Measurements from ENCODE around the gene SLC51B. TPM values are rescaled to one million over a fixed set of nuclear protein-coding genes. Genes with fewer than 3 reads are reported as not detected.

Gene SLC51B
- total RNA-seq, 1 donor from 2014 or later = not detected

DNA sequence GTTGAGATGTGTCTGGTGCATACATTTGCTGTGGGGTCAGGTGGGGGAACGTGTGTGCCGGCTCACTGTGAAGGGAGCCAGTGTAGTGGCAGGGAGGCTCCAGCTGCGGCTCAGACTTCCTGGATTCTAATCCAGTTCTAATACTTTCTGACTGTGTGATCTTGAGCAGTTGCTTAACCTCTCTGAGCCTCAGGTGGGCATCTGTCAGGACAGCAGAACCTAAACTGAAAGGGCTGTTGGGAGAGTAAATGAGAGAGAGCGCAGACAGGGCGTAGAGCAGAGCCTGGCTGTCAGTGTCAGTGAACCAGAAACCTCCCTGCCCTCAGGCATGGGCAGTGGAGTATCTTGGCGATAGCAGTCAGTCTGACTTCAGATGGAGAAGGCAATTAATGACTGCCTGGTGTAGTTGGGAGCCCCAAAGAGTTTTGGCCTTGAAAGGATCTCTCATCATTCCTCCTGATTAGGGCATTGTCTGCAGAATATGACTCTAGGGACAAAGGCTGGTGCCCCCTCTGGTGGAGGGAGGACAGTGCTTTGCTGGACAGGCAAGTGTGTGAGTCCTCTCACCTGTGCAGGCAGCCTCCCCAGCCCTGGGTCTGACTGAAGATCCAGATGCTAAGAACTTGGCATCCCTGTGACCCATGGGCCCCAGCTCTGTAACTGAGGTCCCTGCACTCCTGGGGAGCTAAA is 40.9 kb downstream of the SLC51B start:
- Histone ChIP-seq H3K4me3 (no peak overlapping the region), H3K27me3 (ENCODE audit: low read depth) (peaks cover 6% of the 10 kb centered on the region), H3K27ac (replicated peaks) (peak overlapping the region; percentile 93), H3K4me1 (peaks cover 96% of the 10 kb centered on the region), H3K9me3 (replicated peaks) (no peaks in the 10 kb centered on the region), H3K36me3 (no peaks in the 10 kb centered on the region)
- TF ChIP-seq CTCF (IDR thresholded peaks at IDR 0.05; ENCODE audit: borderline replicate concordance) = peak; percentile 51
- intact Hi-C loops (cut with micrococcal nuclease) = no loop called here
- DNase-seq = no peak

DNA sequence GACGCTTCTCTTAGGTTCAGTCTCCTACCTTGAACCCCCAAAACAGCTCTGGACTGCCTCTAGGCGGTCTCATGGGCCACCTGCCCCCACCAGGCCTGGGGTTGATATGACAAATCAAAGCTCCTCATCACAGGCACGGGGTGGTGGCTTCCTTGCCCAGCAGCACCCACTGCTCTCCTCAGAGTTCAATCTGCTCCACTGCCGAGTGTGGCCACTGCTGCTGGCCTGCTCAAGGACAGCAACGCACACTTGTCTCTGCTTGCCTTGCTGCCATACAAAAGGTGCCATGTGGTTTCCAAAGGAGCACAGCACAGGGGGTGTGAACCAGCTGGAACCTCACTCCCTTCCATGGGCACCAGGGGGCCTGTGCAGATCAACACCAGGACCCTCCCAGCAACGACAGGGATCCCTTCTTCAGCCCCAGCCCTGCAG is 41.5 kb downstream of the SLC51B start:
- H3K9me3 ChIP-seq (replicated peaks) = no peaks in the 10 kb centered on the region
- peaks cover 96% of the 10 kb centered on the region for H3K4me1 ChIP-seq
- no peak for TF ChIP-seq CTCF (IDR thresholded peaks at IDR 0.05; ENCODE audit: borderline replicate concordance)
- peak overlapping the region; percentile 93 for H3K27ac ChIP-seq (replicated peaks)
- no peaks in the 10 kb centered on the region for H3K36me3 ChIP-seq
- H3K27me3 ChIP-seq (ENCODE audit: low read depth) = peaks cover 1% of the 10 kb centered on the region
- H3K4me3 ChIP-seq = no peak overlapping the region
- intact Hi-C loops (cut with micrococcal nuclease) = no loop called here
- DNase-seq = no peak

GRCh38 chr15:65087411-65087810 is 42.2 kb downstream of the SLC51B start:
- Histone ChIP-seq H3K4me1 (peaks cover 95% of the 10 kb centered on the region), H3K9me3 (replicated peaks) (no peaks in the 10 kb centered on the region), H3K27ac (replicated peaks) (peak overlapping the region; percentile 93), H3K36me3 (no peaks in the 10 kb centered on the region), H3K27me3 (ENCODE audit: low read depth) (no peaks in the 10 kb centered on the region), H3K4me3 (no peak overlapping the region)
- intact Hi-C loops (cut with micrococcal nuclease) = no loop called here
- TF ChIP-seq CTCF (IDR thresholded peaks at IDR 0.05; ENCODE audit: borderline replicate concordance) = no peak
- DNase-seq = no peak

DNA sequence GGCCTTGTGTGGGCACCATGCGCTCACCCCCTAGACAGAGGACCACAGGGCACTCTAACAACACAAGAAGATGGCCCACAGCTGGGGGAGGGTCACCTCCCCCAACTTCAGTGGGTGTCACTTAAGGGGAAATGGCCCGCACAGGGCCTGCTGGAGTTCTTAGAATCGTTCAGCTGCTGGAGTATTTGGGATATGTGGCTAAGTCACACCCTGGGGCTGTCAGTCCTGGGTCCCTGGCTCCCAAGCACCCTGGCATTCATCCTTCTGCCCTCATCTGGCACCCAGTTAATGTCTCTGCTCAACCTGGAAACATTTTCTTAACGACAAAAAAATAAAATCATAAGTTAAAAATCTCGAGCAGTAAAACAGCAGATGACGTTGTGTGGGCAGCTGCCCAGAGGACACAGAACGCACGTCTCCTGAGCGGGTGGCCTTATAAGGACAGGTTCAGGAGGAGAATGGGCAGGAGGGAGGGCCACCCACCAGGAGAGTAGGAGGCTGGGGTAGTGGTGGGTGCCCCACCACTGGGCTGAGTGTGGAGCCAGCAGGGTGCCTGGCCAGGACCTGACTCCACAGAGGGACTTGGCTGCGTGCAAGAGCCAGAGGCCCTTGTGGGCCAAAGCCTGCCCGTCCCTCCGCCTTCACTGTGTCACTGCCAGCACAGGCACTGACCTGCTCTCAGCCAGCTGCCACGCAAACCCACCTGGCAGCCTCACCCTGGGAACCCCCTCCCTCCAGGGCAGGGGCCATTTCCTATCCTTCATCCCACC is 42.9 kb downstream of the SLC51B start:
- Histone ChIP-seq H3K9me3 (replicated peaks) (no peaks in the 10 kb centered on the region), H3K36me3 (no peaks in the 10 kb centered on the region), H3K4me1 (peaks cover 94% of the 10 kb centered on the region), H3K4me3 (no peak overlapping the region), H3K27ac (replicated peaks) (peak overlapping the region; percentile 93), H3K27me3 (ENCODE audit: low read depth) (no peaks in the 10 kb centered on the region)
- no peak for TF ChIP-seq CTCF (IDR thresholded peaks at IDR 0.05; ENCODE audit: borderline replicate concordance)
- intact Hi-C loops (cut with micrococcal nuclease) = no loop called here
- DNase-seq = peak; percentile 70

GRCh38 chr15:65088643-65089021 is 43.4 kb downstream of the SLC51B start:
- peaks cover 88% of the 10 kb centered on the region for H3K4me1 ChIP-seq
- H3K27ac ChIP-seq (replicated peaks) = peak overlapping the region; percentile 93
- no peaks in the 10 kb centered on the region for H3K9me3 ChIP-seq (replicated peaks)
- no peak for TF ChIP-seq CTCF (IDR thresholded peaks at IDR 0.05; ENCODE audit: borderline replicate concordance)
- intact Hi-C loops (cut with micrococcal nuclease) = no loop called here
- H3K4me3 ChIP-seq = no peak overlapping the region
- no peaks in the 10 kb centered on the region for H3K27me3 ChIP-seq (ENCODE audit: low read depth)
- DNase-seq = no peak
- no peaks in the 10 kb centered on the region for H3K36me3 ChIP-seq
